Measurements from ENCODE around the gene OTOP2. TPM values are rescaled to one million over a fixed set of nuclear protein-coding genes. Genes with fewer than 3 reads are reported as not detected.

OTOP2 gene
- total RNA-seq, 2 donors from 2014 or later: 5.7 to 18.4 TPM

GRCh38 chr17:74953134-74953687 lies 29.1 kb downstream of the OTOP2 start:
- Histone ChIP-seq H3K4me3 (no peak overlapping the region), H3K9ac (ENCODE audit: low read depth in 2 of 2, low read length in 2 of 2) (no peak overlapping the region), H3K9me3 (no peaks in the 10 kb centered on the region), H3K27me3 (no peaks in the 10 kb centered on the region), H3K4me1 (no peaks in the 10 kb centered on the region), H3K27ac (no peak overlapping the region), H3K36me3 (no peaks in the 10 kb centered on the region)
- intact Hi-C loops (cut with DNase I): no loop called here
- peak; percentile 42 for DNase-seq
- TF ChIP-seq CTCF (IDR thresholded peaks at IDR 0.05): no peak

- no peaks in the 10 kb centered on the region for H3K36me3 ChIP-seq
- no peak for TF ChIP-seq CTCF (IDR thresholded peaks at IDR 0.05)
- H3K4me1 ChIP-seq: no peaks in the 10 kb centered on the region
- H3K9me3 ChIP-seq: no peaks in the 10 kb centered on the region
- no peak overlapping the region for H3K27ac ChIP-seq
- no peak for DNase-seq
- intact Hi-C loops (cut with DNase I): loop anchor here (2.0 kb wide), 1 partner anchor 29 kb away; the partner anchor contains the start of gene OTOP2
- H3K4me3 ChIP-seq: no peak overlapping the region
- no peak overlapping the region for H3K9ac ChIP-seq (ENCODE audit: low read depth in 2 of 2, low read length in 2 of 2)
- H3K27me3 ChIP-seq: no peaks in the 10 kb centered on the region
These were observed 30.0 kb downstream of the OTOP2 start for GRCh38 chr17:74954115-74954514.

- H3K27ac ChIP-seq: no peak overlapping the region
- no peaks in the 10 kb centered on the region for H3K9me3 ChIP-seq
- intact Hi-C loops (cut with DNase I): loop anchor here (2.0 to 5.0 kb wide), 2 partner anchors 30 to 163 kb away; partner anchors contain the start of gene OTOP2
- no peaks in the 10 kb centered on the region for H3K27me3 ChIP-seq
- no peak for TF ChIP-seq CTCF (IDR thresholded peaks at IDR 0.05)
- no peak overlapping the region for H3K4me3 ChIP-seq
- no peaks in the 10 kb centered on the region for H3K36me3 ChIP-seq
- H3K4me1 ChIP-seq: no peaks in the 10 kb centered on the region
- no peak overlapping the region for H3K9ac ChIP-seq (ENCODE audit: low read depth in 2 of 2, low read length in 2 of 2)
- DNase-seq: no peak
These were observed 30.8 kb downstream of the OTOP2 start for GRCh38 chr17:74954665-74955421.

GRCh38 chr17:74956093-74956492 lies 32.0 kb downstream of the OTOP2 start:
- H3K4me3 ChIP-seq: no peak overlapping the region
- intact Hi-C loops (cut with DNase I): loop anchor here (5.0 kb wide), 1 partner anchor 164 kb away; no protein-coding TSS in a partner anchor
- no peak for TF ChIP-seq CTCF (IDR thresholded peaks at IDR 0.05)
- H3K27me3 ChIP-seq: no peaks in the 10 kb centered on the region
- DNase-seq: no peak
- H3K36me3 ChIP-seq: no peaks in the 10 kb centered on the region
- H3K4me1 ChIP-seq: no peaks in the 10 kb centered on the region
- H3K9ac ChIP-seq (ENCODE audit: low read depth in 2 of 2, low read length in 2 of 2): no peak overlapping the region
- no peaks in the 10 kb centered on the region for H3K9me3 ChIP-seq
- no peak overlapping the region for H3K27ac ChIP-seq

GRCh38 chr17:74957935-74958740 lies 34.1 kb downstream of the OTOP2 start:
- H3K9me3 ChIP-seq: no peaks in the 10 kb centered on the region
- peak; percentile 81 for DNase-seq
- H3K36me3 ChIP-seq: no peaks in the 10 kb centered on the region
- peak; percentile 97 for TF ChIP-seq CTCF (IDR thresholded peaks at IDR 0.05)
- intact Hi-C loops (cut with DNase I): loop anchor here (5.0 kb wide), 1 partner anchor 166 kb away; no protein-coding TSS in a partner anchor
- no peaks in the 10 kb centered on the region for H3K4me1 ChIP-seq
- H3K4me3 ChIP-seq: no peak overlapping the region
- H3K9ac ChIP-seq (ENCODE audit: low read depth in 2 of 2, low read length in 2 of 2): no peak overlapping the region
- no peaks in the 10 kb centered on the region for H3K27me3 ChIP-seq
- H3K27ac ChIP-seq: no peak overlapping the region
